OCI-LY7 (cell line): ENCODE measurements around the gene STAG1. TPM values are rescaled to one million over a fixed set of nuclear protein-coding genes. Genes with fewer than 3 reads are reported as not detected.

Source experiments
- BruUV-seq: library from RNA; stranded (reverse); fragments of 400-500 nt; replicated peaks from 2 replicates; lab custom pipeline; 2021; lab: Mats Ljungman, UMichigan
- CTCF ChIA-PET: fragments of 300-600 bp; sonication (Branson Sonifier 250); formaldehyde crosslinking; loops from one replicate; lab custom pipeline; 2022; ENCODE audit warnings: antibody characterized with exemption; ENCODE audit not compliant: unreplicated experiment; lab: Charles Lee
- POLR2A ChIA-PET: fragments of 300-600 bp; sonication (Branson Sonifier 250); formaldehyde crosslinking; loops from one replicate; lab custom pipeline; 2022; ENCODE audit warnings: antibody characterized with exemption; lab: Charles Lee
- DNase-seq: peaks from one replicate; pipeline ENCODE4 v3.0.0-alpha.2; 2015; ENCODE audit warnings: low spot score
- H2AFZ ChIP-seq: fragments of 200-600 bp; sonication (generic), shearing (Covaris generic); 2 replicates; pipeline ENCODE4 v1.6.1; 2014; ENCODE audit warnings: mild to moderate bottlenecking, antibody characterized with exemption, low read length, moderate library complexity
- H3K27ac ChIP-seq: fragments of 200-600 bp; sonication (generic); 2 replicates; pipeline ENCODE4 v1.5.1; 2014; ENCODE audit warnings: mixed run types, low read depth, mild to moderate bottlenecking, moderate library complexity, low read length, inconsistent platforms; ENCODE audit not compliant: poor library complexity, severe bottlenecking
- H3K36me3 ChIP-seq: fragments of 200-600 bp; sonication (generic); 2 replicates; pipeline ENCODE4 v1.6.1; 2014; ENCODE audit warnings: mild to moderate bottlenecking, antibody characterized with exemption, low read length, moderate library complexity, mixed read lengths; ENCODE audit not compliant: insufficient read depth
- H3K4me1 ChIP-seq: fragments of 200-600 bp; sonication (generic); 2 replicates; pipeline ENCODE4 v1.5.1; 2014; ENCODE audit warnings: mild to moderate bottlenecking, low read length; ENCODE audit not compliant: insufficient read depth, poor library complexity, severe bottlenecking
- H3K4me2 ChIP-seq: fragments of 200-600 bp; sonication (generic); 2 replicates; pipeline ENCODE4 v1.6.1; 2014; ENCODE audit warnings: mild to moderate bottlenecking, low read length
- H3K4me3 ChIP-seq: fragments of 200-600 bp; sonication (generic); 2 replicates; pipeline ENCODE4 v1.5.1; 2014; ENCODE audit warnings: mild to moderate bottlenecking, low read depth, low read length; ENCODE audit not compliant: poor library complexity, severe bottlenecking
- H3K79me2 ChIP-seq: fragments of 200-600 bp; sonication (generic); 2 replicates; pipeline ENCODE4 v1.6.1; 2016; ENCODE audit warnings: low read depth, mild to moderate bottlenecking, low read length, moderate library complexity, mixed read lengths; ENCODE audit not compliant: insufficient read depth
- H3K9me2 ChIP-seq: fragments of 200-600 bp; sonication (generic); 2 replicates; pipeline ENCODE4 v1.6.1; 2016; ENCODE audit warnings: mild to moderate bottlenecking, low read length, mixed read lengths; ENCODE audit not compliant: insufficient read depth
- H3K9me3 ChIP-seq: fragments of 200-600 bp; sonication (generic); 2 replicates; pipeline ENCODE4 v1.6.1; 2014; ENCODE audit warnings: mild to moderate bottlenecking, mixed run types, low read length, mixed read lengths
- H4K20me1 ChIP-seq: fragments of 200-600 bp; sonication (generic); 2 replicates; pipeline ENCODE4 v1.6.1; 2014; ENCODE audit warnings: mild to moderate bottlenecking, antibody characterized with exemption, low read length, moderate library complexity, mixed read lengths; ENCODE audit not compliant: insufficient read depth
- EZH2phosphoT487 ChIP-seq: fragments of 200-600 bp; sonication (generic); IDR thresholded peaks from 2 replicates; pipeline ENCODE4 v1.6.1; 2018; ENCODE audit warnings: low read depth, borderline replicate concordance, mild to moderate bottlenecking, mixed run types, antibody characterized with exemption, low read length, moderate library complexity, mixed read lengths
- intact Hi-C: fragments of 100-400 bp; cut with micrococcal nuclease; formaldehyde crosslinking; loops from one replicate; pipeline ENCODE4 v1.10.0; 2022; ENCODE audit not compliant: unreplicated experiment
- total RNA-seq, 2 experiments: library from RNA; depleted of rRNA in 1 of 2; stranded (reverse); fragments of >200 nt in 1 of 2; shearing (Covaris generic) in 1 of 2; gene quantifications; 2 replicates each; pipeline ENCODE4 v1.2.3, GENCODE V29; 2014 to 2022
- TF ChIP-seq, protein P1 (sequence below): fragments of 200-600 bp; sonication (generic); conservative IDR thresholded peaks from 2 replicates; pipeline ENCODE4 v1.5.1; 2014; ENCODE audit warnings: mild to moderate bottlenecking, antibody characterized with exemption, low read length, moderate library complexity, mixed read lengths

The STAG1 gene
- total RNA-seq, 2 experiments from 2014 or later = 30.7 to 46.6 TPM

DNA sequence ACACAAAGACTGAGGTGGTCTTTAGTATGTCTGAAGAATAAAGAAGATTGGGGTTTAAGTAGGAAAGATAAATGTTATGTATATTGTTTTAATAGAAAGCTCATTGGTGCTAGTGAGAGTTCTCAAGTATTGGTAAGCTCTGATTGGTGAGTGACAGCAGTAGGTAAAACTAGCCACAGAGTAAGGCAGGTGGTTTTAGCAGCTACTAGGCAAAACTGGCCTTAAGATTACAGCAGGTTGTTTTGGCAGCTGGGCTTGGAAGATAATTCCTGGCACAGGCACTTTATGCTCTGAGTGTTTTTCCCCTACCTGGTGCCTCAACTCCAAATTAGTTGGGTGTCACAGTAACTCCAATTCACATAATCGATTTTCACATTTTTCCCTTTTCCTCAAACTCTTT, 66.3 kb downstream of the STAG1 start:
- CTCF ChIA-PET = no interaction called here
- BruUV-seq = no TSS peak
- intact Hi-C loops = no loop called here
- TF ChIP-seq, protein P1, sequence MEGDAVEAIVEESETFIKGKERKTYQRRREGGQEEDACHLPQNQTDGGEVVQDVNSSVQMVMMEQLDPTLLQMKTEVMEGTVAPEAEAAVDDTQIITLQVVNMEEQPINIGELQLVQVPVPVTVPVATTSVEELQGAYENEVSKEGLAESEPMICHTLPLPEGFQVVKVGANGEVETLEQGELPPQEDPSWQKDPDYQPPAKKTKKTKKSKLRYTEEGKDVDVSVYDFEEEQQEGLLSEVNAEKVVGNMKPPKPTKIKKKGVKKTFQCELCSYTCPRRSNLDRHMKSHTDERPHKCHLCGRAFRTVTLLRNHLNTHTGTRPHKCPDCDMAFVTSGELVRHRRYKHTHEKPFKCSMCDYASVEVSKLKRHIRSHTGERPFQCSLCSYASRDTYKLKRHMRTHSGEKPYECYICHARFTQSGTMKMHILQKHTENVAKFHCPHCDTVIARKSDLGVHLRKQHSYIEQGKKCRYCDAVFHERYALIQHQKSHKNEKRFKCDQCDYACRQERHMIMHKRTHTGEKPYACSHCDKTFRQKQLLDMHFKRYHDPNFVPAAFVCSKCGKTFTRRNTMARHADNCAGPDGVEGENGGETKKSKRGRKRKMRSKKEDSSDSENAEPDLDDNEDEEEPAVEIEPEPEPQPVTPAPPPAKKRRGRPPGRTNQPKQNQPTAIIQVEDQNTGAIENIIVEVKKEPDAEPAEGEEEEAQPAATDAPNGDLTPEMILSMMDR = no peak
- TF ChIP-seq EZH2phosphoT487 = no peak
- H3K4me2 ChIP-seq = no peak overlapping the region
- peaks cover 91% of the 10 kb centered on the region for H3K79me2 ChIP-seq
- no peak overlapping the region for H3K4me3 ChIP-seq
- H3K36me3 ChIP-seq = peaks cover 6% of the 10 kb centered on the region
- POLR2A ChIA-PET = interaction anchor here (0.8 to 1.6 kb wide), 5 partner anchors 9 to 21 kb away, joined by 3 to 5 read pairs (median 3); no protein-coding TSS in a partner anchor
- H3K4me1 ChIP-seq = no peaks in the 10 kb centered on the region
- no peak overlapping the region for H3K27ac ChIP-seq
- H3K9me3 ChIP-seq = no peaks in the 10 kb centered on the region
- no peaks in the 10 kb centered on the region for H4K20me1 ChIP-seq
- no peak for DNase-seq
- H2AFZ ChIP-seq = no peak overlapping the region
- no peaks in the 10 kb centered on the region for H3K9me2 ChIP-seq

DNA sequence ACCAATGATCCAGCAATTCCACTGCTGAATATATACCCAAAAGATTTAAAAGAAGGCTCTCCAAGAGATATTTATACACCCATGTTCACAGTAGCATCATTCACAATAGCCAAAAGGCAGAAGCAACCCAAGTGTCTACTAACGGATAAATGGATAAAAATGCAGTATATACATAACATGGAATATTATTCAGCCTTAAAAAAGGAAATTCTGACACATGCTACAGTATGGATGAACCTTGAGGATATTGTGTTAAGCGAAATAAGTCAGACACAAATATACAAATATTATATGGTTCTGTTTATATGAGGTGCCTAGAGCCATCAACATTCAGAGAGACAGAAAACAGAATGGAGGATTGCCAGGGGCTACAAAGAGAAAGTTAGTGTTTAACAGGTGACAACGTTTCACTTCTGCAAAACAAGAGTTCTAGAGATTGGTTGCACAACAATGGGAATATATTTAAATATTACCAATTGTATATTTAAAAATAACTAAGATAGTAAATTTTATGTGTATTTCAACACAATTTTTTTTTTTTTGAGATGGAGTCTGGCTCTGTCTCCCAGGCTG, 69.4 kb downstream of the STAG1 start:
- H3K4me3 ChIP-seq = no peak overlapping the region
- BruUV-seq = no TSS peak
- H3K4me1 ChIP-seq = no peaks in the 10 kb centered on the region
- no peak overlapping the region for H2AFZ ChIP-seq
- no peaks in the 10 kb centered on the region for H3K9me3 ChIP-seq
- DNase-seq = peak; percentile 18
- H4K20me1 ChIP-seq = no peaks in the 10 kb centered on the region
- intact Hi-C loops = no loop called here
- ChIA-PET CTCF (no interaction called here), POLR2A (no interaction called here)
- no peak overlapping the region for H3K4me2 ChIP-seq
- no peak overlapping the region for H3K27ac ChIP-seq
- H3K79me2 ChIP-seq = peaks cover 97% of the 10 kb centered on the region
- no peaks in the 10 kb centered on the region for H3K9me2 ChIP-seq
- peaks cover 6% of the 10 kb centered on the region for H3K36me3 ChIP-seq
- no peak for TF ChIP-seq EZH2phosphoT487
- TF ChIP-seq, protein P1 = no peak

DNA sequence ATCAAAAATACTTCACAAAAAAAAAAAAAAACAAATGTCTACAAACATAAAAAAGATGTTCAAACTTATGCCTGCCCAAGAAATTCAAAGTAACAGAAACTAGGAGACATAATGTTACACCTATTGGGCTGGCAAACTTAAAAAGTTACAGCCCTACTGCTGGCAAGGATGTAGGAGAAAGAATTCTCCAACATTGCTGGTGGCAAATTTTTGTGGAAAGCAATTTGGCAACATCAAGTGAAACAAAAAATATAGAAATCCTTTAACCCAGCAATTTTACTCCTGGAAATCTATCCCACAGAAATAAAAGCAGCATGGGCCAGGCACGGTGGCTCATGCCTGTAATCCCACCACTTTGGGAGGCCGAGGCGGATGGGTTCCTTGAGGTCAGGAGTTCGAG, 73.2 kb downstream of the STAG1 start:
- no peak overlapping the region for H3K4me3 ChIP-seq
- no peaks in the 10 kb centered on the region for H3K9me2 ChIP-seq
- H3K4me1 ChIP-seq = peaks cover 19% of the 10 kb centered on the region
- H3K27ac ChIP-seq = no peak overlapping the region
- H3K4me2 ChIP-seq = no peak overlapping the region
- H4K20me1 ChIP-seq = peaks cover 13% of the 10 kb centered on the region; the same call in 1 of the 2 replicates
- H3K36me3 ChIP-seq = peaks cover 4% of the 10 kb centered on the region; the same call in 1 of the 2 replicates
- no peak for DNase-seq
- no peaks in the 10 kb centered on the region for H3K9me3 ChIP-seq
- peaks cover 98% of the 10 kb centered on the region for H3K79me2 ChIP-seq
- BruUV-seq = no TSS peak
- POLR2A ChIA-PET = interaction anchor here (0.6 to 0.7 kb wide), 4 partner anchors 106 to 1875 kb away, joined by 3 to 6 read pairs (median 4); no protein-coding TSS in a partner anchor
- CTCF ChIA-PET = no interaction called here
- H2AFZ ChIP-seq = no peak overlapping the region
- TF ChIP-seq, protein P1 = no peak
- TF ChIP-seq EZH2phosphoT487 = no peak
- intact Hi-C loops = no loop called here
